Gastroesophageal sphincter (tissue), 3 donors: ENCODE data around the gene ADAMTS1.

Experiments
- CTCF ChIP-seq, 4 experiments: fragments of 200-600 bp in 2 of 4; fragments of 450-650 bp in 2 of 4; sonication (generic) in 1 of 4; IDR thresholded peaks; one replicate each; pipeline ENCODE4 v1.5.1; 2017 to 2019; ENCODE audit warnings: antibody characterized with exemption in 4 of 4, mild to moderate bottlenecking in 2 of 4, moderate library complexity in 2 of 4
- POLR2A ChIP-seq, 2 donors: fragments of 450-650 bp; IDR thresholded peaks; one replicate each; pipeline ENCODE4 v1.6.1; 2017; ENCODE audit warnings: antibody characterized with exemption in 2 of 2, mild to moderate bottlenecking in 2 of 2, moderate library complexity in 1 of 2
- POLR2AphosphoS5 ChIP-seq: sonication (generic); formaldehyde crosslinking; IDR thresholded peaks from one replicate; pipeline ENCODE4 v1.6.1; 2017; ENCODE audit warnings: antibody characterized with exemption

- TF ChIP-seq CTCF (IDR thresholded peaks at IDR 0.05) (no peak), POLR2A (IDR thresholded peaks at IDR 0.05) (no peak), POLR2AphosphoS5 (no peak)
Observed at GRCh38 chr21:26874347-26874746, 29.1 kb upstream of the ADAMTS1 start.
